WTC11 (cell line): Measurements from ENCODE around the gene CYSTM1. TPM values are rescaled to one million over a fixed set of nuclear protein-coding genes. Genes with fewer than 3 reads are reported as not detected.

ENCODE experiments used
- ATAC-seq: fragments of 200-7000 bp; cut with Tn5 transposase; 2 replicates; pipeline ENCODE4 v1.10.0; 2021; ENCODE audit warnings: mild to moderate bottlenecking, moderate library complexity
- CTCF ChIA-PET: fragments of 300-600 bp; sonication (Branson Sonifier 250); formaldehyde crosslinking; loops from one replicate; lab custom pipeline; 2021; ENCODE audit warnings: antibody characterized with exemption; lab: Charles Lee
- POLR2A ChIA-PET: fragments of 350-600 bp; sonication (Branson Sonifier 250); formaldehyde crosslinking; loops from one replicate; lab custom pipeline; 2021; ENCODE audit warnings: antibody characterized with exemption; lab: Charles Lee
- DNase-seq: peaks from one replicate; pipeline ENCODE4 v3.0.0; 2021; ENCODE audit warnings: low spot score
- H3K27ac Mint-ChIP-seq: 2 replicates; pipeline ENCODE4 v1.8.0; 2021; ENCODE audit warnings: mixed read lengths
- H3K27me3 Mint-ChIP-seq: 2 replicates; pipeline ENCODE4 v1.8.0; 2021; ENCODE audit warnings: low read depth, mild to moderate bottlenecking, moderate library complexity, mixed read lengths
- H3K36me3 Mint-ChIP-seq: 2 replicates; pipeline ENCODE4 v1.8.0; 2021; ENCODE audit warnings: mixed read lengths
- H3K4me1 Mint-ChIP-seq: 2 replicates; pipeline ENCODE4 v1.8.0; 2022; ENCODE audit warnings: mixed read lengths
- H3K4me3 Mint-ChIP-seq: 2 replicates; pipeline ENCODE4 v1.8.0; 2021; ENCODE audit warnings: mild to moderate bottlenecking, moderate library complexity, mixed read lengths
- H3K9me3 Mint-ChIP-seq: 2 replicates; pipeline ENCODE4 v1.8.0; 2021; ENCODE audit warnings: mixed read lengths
- AR ChIP-seq: fragments of 250-450 bp; sonication (Bioruptor Pico); IDR thresholded peaks from 2 replicates; pipeline ENCODE4 v1.9.0; 2021; ENCODE audit warnings: mild to moderate bottlenecking
- CBFB ChIP-seq: sonication (generic); formaldehyde crosslinking; IDR thresholded peaks from 2 replicates; pipeline ENCODE4 v1.8.1; 2022; ENCODE audit warnings: mild to moderate bottlenecking, low read depth, missing genetic modification reagents
- E2F4 ChIP-seq: sonication (generic); formaldehyde crosslinking; IDR thresholded peaks from 2 replicates; pipeline ENCODE4 v1.8.1; 2022; ENCODE audit warnings: low read depth, mild to moderate bottlenecking, moderate library complexity, missing genetic modification reagents, borderline replicate concordance
- ELF4 ChIP-seq: sonication (generic); formaldehyde crosslinking; IDR thresholded peaks from 2 replicates; pipeline ENCODE4 v1.8.1; 2022; ENCODE audit warnings: low read depth, mild to moderate bottlenecking, moderate library complexity, missing genetic modification reagents
- ESRRA ChIP-seq: sonication (generic); formaldehyde crosslinking; IDR thresholded peaks from 2 replicates; pipeline ENCODE4 v1.8.1; 2022; ENCODE audit warnings: mild to moderate bottlenecking, missing genetic modification reagents, borderline replicate concordance
- FOXK1 ChIP-seq: sonication (generic); formaldehyde crosslinking; IDR thresholded peaks from 2 replicates; pipeline ENCODE4 v1.8.0; 2022; ENCODE audit warnings: mild to moderate bottlenecking, moderate library complexity, missing genetic modification reagents
- GABPB1 ChIP-seq: sonication (generic); formaldehyde crosslinking; IDR thresholded peaks from 2 replicates; pipeline ENCODE4 v1.8.1; 2023; ENCODE audit warnings: mild to moderate bottlenecking, missing genetic modification reagents
- GTF2I ChIP-seq: fragments of 250-450 bp; sonication (Bioruptor Pico); conservative IDR thresholded peaks from 2 replicates; pipeline ENCODE4 v1.4.0; 2021; ENCODE audit warnings: mild to moderate bottlenecking
- HMGA2 ChIP-seq: fragments of 250-450 bp; sonication (Bioruptor Pico); IDR thresholded peaks from 2 replicates; pipeline ENCODE4 v1.4.0; 2021; ENCODE audit warnings: mild to moderate bottlenecking, moderate library complexity
- JUN ChIP-seq: sonication (generic); formaldehyde crosslinking; IDR thresholded peaks from 2 replicates; pipeline ENCODE4 v1.8.0; 2023; ENCODE audit warnings: mild to moderate bottlenecking, missing genetic modification reagents
- NFYB ChIP-seq: sonication (generic); formaldehyde crosslinking; conservative IDR thresholded peaks from 2 replicates; pipeline ENCODE4 v1.8.0; 2022; ENCODE audit warnings: low read depth, missing genetic modification reagents
- NR1H2 ChIP-seq: sonication (generic); formaldehyde crosslinking; IDR thresholded peaks from 2 replicates; pipeline ENCODE4 v1.9.0; 2021; ENCODE audit warnings: mild to moderate bottlenecking, moderate library complexity, missing genetic modification reagents
- NR3C1 ChIP-seq: sonication (generic); formaldehyde crosslinking; conservative IDR thresholded peaks from 2 replicates; pipeline ENCODE4 v1.8.1; 2023; ENCODE audit warnings: low read depth, mild to moderate bottlenecking, missing genetic modification reagents
- TCF7 ChIP-seq: sonication (generic); formaldehyde crosslinking; IDR thresholded peaks from 2 replicates; pipeline ENCODE4 v1.8.0; 2022; ENCODE audit warnings: mild to moderate bottlenecking, low read depth, missing genetic modification reagents, moderate library complexity
- ZMAT4 ChIP-seq: fragments of 250-450 bp; sonication (Bioruptor Pico); IDR thresholded peaks from 2 replicates; pipeline ENCODE4 v1.9.0; 2021; ENCODE audit warnings: mild to moderate bottlenecking
- ZNF396 ChIP-seq: fragments of 250-450 bp; sonication (Bioruptor Pico); IDR thresholded peaks from 2 replicates; pipeline ENCODE4 v1.8.0; 2021; ENCODE audit warnings: mild to moderate bottlenecking, moderate library complexity, borderline replicate concordance
- ZNF416 ChIP-seq: fragments of 250-450 bp; sonication (Bioruptor Pico); IDR thresholded peaks from 2 replicates; pipeline ENCODE4 v1.9.0; 2021; ENCODE audit warnings: mild to moderate bottlenecking, inconsistent platforms
- ZNF425 ChIP-seq: fragments of 250-450 bp; sonication (Bioruptor Pico); conservative IDR thresholded peaks from 2 replicates; pipeline ENCODE4 v1.9.0; 2021; ENCODE audit warnings: mild to moderate bottlenecking
- total RNA-seq: library from RNA; stranded (reverse); gene quantifications from 3 replicates; pipeline ENCODE4 v1.2.3, GENCODE V29; 2021

The CYSTM1 gene
- total RNA-seq, 1 experiment from 2014 or later = 29.3 TPM

- TF ChIP-seq HMGA2 = no peak
- no peak for TF ChIP-seq NR3C1 (CRISPR knock-in tag)
- no peak for TF ChIP-seq GABPB1 (CRISPR knock-in tag)
- TF ChIP-seq ZMAT4 = no peak
- no peak for TF ChIP-seq FOXK1 (CRISPR knock-in tag)
- no peak for TF ChIP-seq NR1H2 (CRISPR knock-in tag)
- no peak for TF ChIP-seq GTF2I (CRISPR knock-in tag)
- no peak for TF ChIP-seq ELF4
These were observed 23.6 kb upstream of the CYSTM1 start (continued) for GRCh38 chr5:140151144-140152021.

GRCh38 chr5:140152022-140152999, 22.7 kb upstream of the CYSTM1 start:
- H3K36me3 Mint-ChIP-seq = no peaks in the 10 kb centered on the region
- no peak overlapping the region for H3K4me3 Mint-ChIP-seq
- CTCF ChIA-PET = interaction anchor here (0.5 to 8.7 kb wide), 10 partner anchors 8 to 442 kb away, joined by 3 to 92 read pairs (median 4); no protein-coding TSS in a partner anchor
- peaks cover 38% of the 10 kb centered on the region for H3K4me1 Mint-ChIP-seq
- H3K27me3 Mint-ChIP-seq = peaks cover 29% of the 10 kb centered on the region
- no peak for DNase-seq
- TF ChIP-seq CBFB (CRISPR knock-in tag) (no peak), ZNF396 (CRISPR knock-in tag) (no peak), NR3C1 (CRISPR knock-in tag) (no peak), TCF7 (CRISPR knock-in tag) (no peak), ZNF416 (no peak), JUN (no peak), ESRRA (CRISPR knock-in tag) (no peak), NFYB (CRISPR knock-in tag) (no peak), E2F4 (no peak), ZNF425 (no peak), AR (no peak)
- POLR2A ChIA-PET = interaction anchor here (1.4 kb wide), 1 partner anchor 15 kb away, joined by 3 read pairs; no protein-coding TSS in a partner anchor
- no peaks in the 10 kb centered on the region for H3K9me3 Mint-ChIP-seq
- no peak for ATAC-seq
- H3K27ac Mint-ChIP-seq = no peak overlapping the region; the same call in 1 of the 2 replicates
